ENCODE measurements around the gene RBM10. TPM values are rescaled to one million over a fixed set of nuclear protein-coding genes. Genes with fewer than 3 reads are reported as not detected.

Gene RBM10
- total RNA-seq, 1 donor from 2014 or later, result 35.9 TPM

DNA sequence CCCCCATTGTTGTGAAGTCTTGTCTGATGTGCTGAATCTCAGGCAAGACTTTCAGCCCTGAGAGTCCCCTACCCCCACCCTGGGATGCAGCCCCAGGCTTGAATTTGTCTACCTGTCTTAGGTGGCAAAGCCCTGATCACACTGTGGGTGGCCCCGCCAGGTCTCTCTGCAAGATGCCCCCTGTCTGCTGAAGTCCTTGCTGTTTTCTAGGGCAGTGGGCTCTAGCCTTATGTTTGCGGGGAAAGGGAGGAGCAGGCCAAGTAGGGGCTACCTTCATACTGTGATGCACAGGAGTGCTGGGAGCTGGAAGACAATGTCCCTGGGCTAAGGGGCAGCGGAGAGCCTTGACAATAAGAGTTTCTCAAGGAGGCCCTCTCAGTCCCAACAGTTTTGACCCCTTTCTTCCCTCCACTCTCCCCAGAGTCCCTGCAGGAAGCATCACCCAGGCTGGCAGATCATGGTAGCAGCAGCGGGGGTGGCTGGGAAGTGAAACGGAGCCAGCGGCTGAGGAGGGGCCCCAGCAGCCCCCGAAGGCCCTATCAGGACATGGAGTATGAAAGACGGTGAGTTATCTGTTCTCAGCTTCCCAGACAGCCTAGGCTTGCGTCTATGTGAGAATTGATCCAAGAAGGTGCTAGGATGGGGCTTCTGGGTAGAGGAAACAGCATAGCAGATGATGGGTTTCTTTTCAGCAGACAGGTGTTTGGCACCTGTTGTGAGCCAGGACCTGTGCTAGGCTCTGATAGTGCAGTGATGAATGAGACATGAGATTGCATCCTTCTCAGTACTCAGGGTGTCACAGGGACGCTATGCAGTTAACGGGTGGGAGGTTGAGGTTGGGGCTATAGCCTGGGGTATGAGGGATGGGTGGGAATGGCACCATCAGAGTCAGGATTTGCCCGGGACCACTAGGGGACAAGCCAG is 2.2 kb downstream of the RBM10 start:
- Mint-ChIP-seq H3K27ac (ENCODE audit: unreplicated experiment) (no peak overlapping the region), H3K4me1 (ENCODE audit: low read depth, unreplicated experiment) (no peaks in the 10 kb centered on the region)
- H3K9ac ChIP-seq (ENCODE audit: low read length), result peak overlapping the region; percentile 98

DNA sequence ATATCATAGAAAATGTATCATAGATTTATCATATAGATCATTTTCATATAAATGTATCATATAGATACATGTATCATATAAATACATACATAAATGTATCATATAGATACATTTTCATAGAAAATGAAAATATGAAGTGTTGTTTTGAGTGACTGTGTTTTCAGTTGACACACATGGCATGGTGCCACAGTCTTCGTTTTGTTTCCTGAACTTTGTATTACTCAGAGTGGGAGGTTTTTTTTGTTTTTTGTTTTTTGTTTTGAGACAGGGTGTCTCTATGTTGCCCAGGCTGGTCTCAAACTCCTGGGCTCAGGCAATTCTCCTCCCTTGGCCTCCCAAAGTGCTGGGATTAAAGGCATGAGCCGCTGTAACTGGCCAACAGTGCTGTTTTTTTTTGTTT is 3.9 kb downstream of the RBM10 start:
- Mint-ChIP-seq H3K27me3 (ENCODE audit: low read depth, unreplicated experiment) (no peaks in the 10 kb centered on the region), H3K4me1 (ENCODE audit: low read depth, unreplicated experiment) (no peaks in the 10 kb centered on the region), H3K27ac (ENCODE audit: unreplicated experiment) (no peak overlapping the region), H3K9me3 (ENCODE audit: unreplicated experiment) (no peaks in the 10 kb centered on the region), H3K4me3 (ENCODE audit: unreplicated experiment) (no peak overlapping the region), H3K36me3 (ENCODE audit: low read depth, unreplicated experiment) (peaks cover 2% of the 10 kb centered on the region)
- H3K79me2 ChIP-seq (ENCODE audit: insufficient read depth, low read length), result peaks cover 83% of the 10 kb centered on the region
- H3K27ac ChIP-seq (ENCODE audit: low read depth, low read length), result no peak overlapping the region
- no peaks in the 10 kb centered on the region for H3K27me3 ChIP-seq (ENCODE audit: insufficient read depth, low read length)
- no peak overlapping the region for H2AFZ ChIP-seq (ENCODE audit: low read depth, low read length)
- FAIRE-seq (no peak), DNase-seq (ENCODE audit: low read depth) (no peak)
- TF ChIP-seq, protein P1, sequence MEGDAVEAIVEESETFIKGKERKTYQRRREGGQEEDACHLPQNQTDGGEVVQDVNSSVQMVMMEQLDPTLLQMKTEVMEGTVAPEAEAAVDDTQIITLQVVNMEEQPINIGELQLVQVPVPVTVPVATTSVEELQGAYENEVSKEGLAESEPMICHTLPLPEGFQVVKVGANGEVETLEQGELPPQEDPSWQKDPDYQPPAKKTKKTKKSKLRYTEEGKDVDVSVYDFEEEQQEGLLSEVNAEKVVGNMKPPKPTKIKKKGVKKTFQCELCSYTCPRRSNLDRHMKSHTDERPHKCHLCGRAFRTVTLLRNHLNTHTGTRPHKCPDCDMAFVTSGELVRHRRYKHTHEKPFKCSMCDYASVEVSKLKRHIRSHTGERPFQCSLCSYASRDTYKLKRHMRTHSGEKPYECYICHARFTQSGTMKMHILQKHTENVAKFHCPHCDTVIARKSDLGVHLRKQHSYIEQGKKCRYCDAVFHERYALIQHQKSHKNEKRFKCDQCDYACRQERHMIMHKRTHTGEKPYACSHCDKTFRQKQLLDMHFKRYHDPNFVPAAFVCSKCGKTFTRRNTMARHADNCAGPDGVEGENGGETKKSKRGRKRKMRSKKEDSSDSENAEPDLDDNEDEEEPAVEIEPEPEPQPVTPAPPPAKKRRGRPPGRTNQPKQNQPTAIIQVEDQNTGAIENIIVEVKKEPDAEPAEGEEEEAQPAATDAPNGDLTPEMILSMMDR (IDR thresholded peaks at IDR 0.05; ENCODE audit: insufficient read depth, low read depth, low read length), result no peak
- no peak for TF ChIP-seq EZH2 (IDR thresholded peaks at IDR 0.05; ENCODE audit: insufficient read depth, low read length)
- no peak overlapping the region for H3K9ac ChIP-seq (ENCODE audit: low read length)
- H3K4me2 ChIP-seq (ENCODE audit: low read length), result no peak overlapping the region
- H3K4me3 ChIP-seq (ENCODE audit: insufficient read depth, low read depth, low read length), result no peak overlapping the region
- peaks cover 5% of the 10 kb centered on the region for H3K4me1 ChIP-seq (ENCODE audit: insufficient read depth, low read length)
- no peaks in the 10 kb centered on the region for H3K9me3 ChIP-seq (ENCODE audit: insufficient read depth, low read depth, low read length)
- H4K20me1 ChIP-seq (ENCODE audit: insufficient read depth, low read length), result peaks cover 53% of the 10 kb centered on the region
- peaks cover 2% of the 10 kb centered on the region for H3K36me3 ChIP-seq (ENCODE audit: insufficient read depth, low read length)

More for the DNA sequence above, 2.2 kb downstream of the RBM10 start:
- Histone ChIP-seq H3K27me3 (ENCODE audit: insufficient read depth, low read length) (no peaks in the 10 kb centered on the region), H3K4me3 (ENCODE audit: insufficient read depth, low read depth, low read length) (peak overlapping the region; percentile 83), H3K9me3 (ENCODE audit: insufficient read depth, low read depth, low read length) (no peaks in the 10 kb centered on the region), H3K4me2 (ENCODE audit: low read length) (peak overlapping the region; percentile 95), H2AFZ (ENCODE audit: low read depth, low read length) (no peak overlapping the region), H3K27ac (ENCODE audit: low read depth, low read length) (no peak overlapping the region), H3K36me3 (ENCODE audit: insufficient read depth, low read length) (peaks cover 2% of the 10 kb centered on the region), H3K79me2 (ENCODE audit: insufficient read depth, low read length) (peaks cover 83% of the 10 kb centered on the region), H4K20me1 (ENCODE audit: insufficient read depth, low read length) (peaks cover 69% of the 10 kb centered on the region), H3K4me1 (ENCODE audit: insufficient read depth, low read length) (peaks cover 13% of the 10 kb centered on the region)
- Mint-ChIP-seq H3K27me3 (ENCODE audit: low read depth, unreplicated experiment) (no peaks in the 10 kb centered on the region), H3K9me3 (ENCODE audit: unreplicated experiment) (no peaks in the 10 kb centered on the region), H3K36me3 (ENCODE audit: low read depth, unreplicated experiment) (peaks cover 2% of the 10 kb centered on the region), H3K4me3 (ENCODE audit: unreplicated experiment) (peak overlapping the region; percentile 29)
- TF ChIP-seq, protein P1 (IDR thresholded peaks at IDR 0.05; ENCODE audit: insufficient read depth, low read depth, low read length), result no peak
- no peak for TF ChIP-seq EZH2 (IDR thresholded peaks at IDR 0.05; ENCODE audit: insufficient read depth, low read length)
- DNase-seq (ENCODE audit: low read depth), result no peak
- FAIRE-seq, result peak; percentile 34

DNA sequence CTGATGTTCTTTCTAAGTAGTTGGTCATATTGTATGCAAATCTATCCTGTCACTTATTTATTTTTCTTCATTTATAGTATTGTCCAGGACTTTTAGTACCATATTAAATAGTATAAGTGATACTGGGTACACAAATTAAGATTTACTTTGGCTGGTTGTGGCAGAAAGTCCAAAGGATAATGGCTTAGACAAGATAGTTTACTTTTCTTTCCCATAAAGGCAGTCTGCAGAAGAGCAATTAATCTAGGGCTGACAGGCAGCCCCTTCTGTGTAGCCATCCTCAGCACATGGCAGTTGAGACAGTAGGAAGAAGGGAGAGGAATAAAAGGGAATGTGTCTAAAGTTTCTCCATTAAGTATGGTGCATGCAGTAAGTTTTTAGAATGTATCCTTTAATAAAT is 6.4 kb downstream of the RBM10 start:
- H3K36me3 ChIP-seq (ENCODE audit: insufficient read depth, low read length), result peaks cover 2% of the 10 kb centered on the region
- FAIRE-seq (no peak), DNase-seq (ENCODE audit: low read depth) (no peak)
- H3K4me3 Mint-ChIP-seq (ENCODE audit: unreplicated experiment), result no peak overlapping the region
- TF ChIP-seq, protein P1 (IDR thresholded peaks at IDR 0.05; ENCODE audit: insufficient read depth, low read depth, low read length), result no peak
- no peak for TF ChIP-seq EZH2 (IDR thresholded peaks at IDR 0.05; ENCODE audit: insufficient read depth, low read length)
- peaks cover 5% of the 10 kb centered on the region for H3K4me1 ChIP-seq (ENCODE audit: insufficient read depth, low read length)
- H3K9me3 Mint-ChIP-seq (ENCODE audit: unreplicated experiment), result no peaks in the 10 kb centered on the region
- H3K4me3 ChIP-seq (ENCODE audit: insufficient read depth, low read depth, low read length), result no peak overlapping the region
- H3K27me3 ChIP-seq (ENCODE audit: insufficient read depth, low read length), result no peaks in the 10 kb centered on the region
- no peaks in the 10 kb centered on the region for H3K9me3 ChIP-seq (ENCODE audit: insufficient read depth, low read depth, low read length)
- peaks cover 4% of the 10 kb centered on the region for H3K36me3 Mint-ChIP-seq (ENCODE audit: low read depth, unreplicated experiment)
- H2AFZ ChIP-seq (ENCODE audit: low read depth, low read length), result no peak overlapping the region
- H3K4me2 ChIP-seq (ENCODE audit: low read length), result no peak overlapping the region
- no peak overlapping the region for H3K9ac ChIP-seq (ENCODE audit: low read length)
- peaks cover 45% of the 10 kb centered on the region for H4K20me1 ChIP-seq (ENCODE audit: insufficient read depth, low read length)
- H3K27me3 Mint-ChIP-seq (ENCODE audit: low read depth, unreplicated experiment), result no peaks in the 10 kb centered on the region
- no peak overlapping the region for H3K27ac Mint-ChIP-seq (ENCODE audit: unreplicated experiment)
- no peak overlapping the region for H3K27ac ChIP-seq (ENCODE audit: low read depth, low read length)
- H3K79me2 ChIP-seq (ENCODE audit: insufficient read depth, low read length), result peaks cover 86% of the 10 kb centered on the region
- no peaks in the 10 kb centered on the region for H3K4me1 Mint-ChIP-seq (ENCODE audit: low read depth, unreplicated experiment)

All from astrocyte (in vitro differentiated cells and primary cell).